AG09309 (cell line): ENCODE results near the gene IL1R2.

Source experiments
- DNase-seq: peaks from one replicate; pipeline ENCODE4 v3.0.0-alpha.2; 2010; ENCODE audit warnings: low read depth
- H3K4me3 ChIP-seq: 2 replicates; pipeline ENCODE4 v1.5.1; 2011; ENCODE audit warnings: mild to moderate bottlenecking, low read depth, low read length, moderate library complexity; ENCODE audit not compliant: control insufficient read depth
- CTCF ChIP-seq: IDR thresholded peaks from 2 replicates; pipeline ENCODE4 v1.5.1; 2011; ENCODE audit warnings: mild to moderate bottlenecking, low read depth, low read length, inconsistent platforms; ENCODE audit not compliant: insufficient read depth, control insufficient read depth; ENCODE audit errors: missing control alignments

The IL1R2 gene

GRCh38 chr2:102042196-102043081 is 50.7 kb downstream of the IL1R2 start:
- no peak for TF ChIP-seq CTCF
- no peak for DNase-seq
- no peak overlapping the region for H3K4me3 ChIP-seq

DNA sequence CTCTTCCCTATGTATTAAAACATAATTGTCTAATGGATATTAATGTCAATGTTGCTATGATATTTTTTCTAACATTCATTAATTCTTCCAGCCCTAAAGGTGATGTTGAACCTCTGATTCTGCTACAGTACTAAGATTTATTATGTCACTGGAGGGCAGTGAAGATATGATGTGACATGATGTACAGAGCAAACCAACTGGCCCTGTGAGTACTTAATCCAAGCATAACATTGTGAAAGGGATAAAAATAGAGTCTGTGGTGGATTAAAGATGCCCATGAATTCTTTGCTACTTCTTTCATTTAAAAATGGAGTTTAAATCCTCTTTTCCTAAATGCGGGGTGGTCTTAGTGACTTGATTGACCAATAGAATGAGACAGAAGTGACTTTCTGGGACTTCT is 51.8 kb downstream of the IL1R2 start:
- DNase-seq, result no peak
- no peak for TF ChIP-seq CTCF
- H3K4me3 ChIP-seq, result no peak overlapping the region

GRCh38 chr2:102044235-102044896 is 52.6 kb downstream of the IL1R2 start:
- DNase-seq, result no peak
- H3K4me3 ChIP-seq, result no peak overlapping the region
- TF ChIP-seq CTCF, result no peak

GRCh38 chr2:102044967-102045489 is 53.3 kb downstream of the IL1R2 start:
- no peak overlapping the region for H3K4me3 ChIP-seq
- DNase-seq, result no peak
- no peak for TF ChIP-seq CTCF

GRCh38 chr2:102045697-102046096 is 53.9 kb downstream of the IL1R2 start:
- TF ChIP-seq CTCF, result no peak
- no peak overlapping the region for H3K4me3 ChIP-seq
- no peak for DNase-seq

GRCh38 chr2:102046135-102046986 is 54.6 kb downstream of the IL1R2 start:
- TF ChIP-seq CTCF, result no peak
- H3K4me3 ChIP-seq, result no peak overlapping the region
- DNase-seq, result no peak
